Measurements from ENCODE around the gene ATP5PD.

GRCh38 chr17:75087182-75087557, 40.4 kb upstream of the ATP5PD start:
- TF ChIP-seq ZBTB26 (CRISPR knock-in tag; IDR thresholded peaks at IDR 0.05; ENCODE audit: borderline replicate concordance) (no peak), MTA3 (CRISPR knock-in tag; IDR thresholded peaks at IDR 0.05) (no peak), MXI1 (IDR thresholded peaks at IDR 0.05; ENCODE audit: borderline replicate concordance, low read depth, low read length) (no peak), ATF7-NPFF (CRISPR knock-in tag; IDR thresholded peaks at IDR 0.05; ENCODE audit: low read depth) (no peak), CTCF (CRISPR knock-in tag; IDR thresholded peaks at IDR 0.05) (no peak), ZNF629 (CRISPR knock-in tag; conservative IDR thresholded peaks at IDR 0.05) (no peak), NR2F6 (IDR thresholded peaks at IDR 0.05) (no peak), NR2F6 (CRISPR knock-in tag; IDR thresholded peaks at IDR 0.05) (no peak), HIVEP1 (CRISPR knock-in tag; IDR thresholded peaks at IDR 0.05) (no peak; the same call in 1 of the 2 replicates), REST (IDR thresholded peaks at IDR 0.05; ENCODE audit: borderline replicate concordance in 1 of 2, low read depth in 1 of 2, low read length in 2 of 2) (no peak), MAFK (conservative IDR thresholded peaks at IDR 0.05 in 1 of 2, IDR thresholded peaks at IDR 0.05 in 1 of 2; ENCODE audit: low read length in 2 of 2) (no peak), ZNF484 (CRISPR knock-in tag; IDR thresholded peaks at IDR 0.05; ENCODE audit: borderline replicate concordance, low read depth) (no peak), POLR2A (IDR thresholded peaks at IDR 0.05; ENCODE audit: insufficient read depth in 1 of 2, low read depth in 2 of 2, low read length in 2 of 2) (no peak), CBFB (CRISPR knock-in tag; IDR thresholded peaks at IDR 0.05) (no peak), BRF2 (CRISPR knock-in tag; IDR thresholded peaks at IDR 0.05) (no peak)
